IMR-90 (cell line): Measurements from ENCODE around the gene NRM.

Source experiments
- CTCF ChIP-seq: conservative IDR thresholded peaks from 2 replicates; pipeline ENCODE4 v1.5.1; 2012; ENCODE audit warnings: mild to moderate bottlenecking, low read depth, low read length, improper control_type of control experiment
- ELK1 ChIP-seq: fragments of 150-350 bp; IDR thresholded peaks from 2 replicates; pipeline ENCODE4 v1.6.1; 2016; ENCODE audit warnings: low read depth, mild to moderate bottlenecking, low read length, moderate library complexity, borderline replicate concordance
- FOS ChIP-seq: fragments of 150-350 bp; IDR thresholded peaks from 2 replicates; pipeline ENCODE4 v1.6.1; 2016; ENCODE audit warnings: low read depth, low read length
- MAFK ChIP-seq: IDR thresholded peaks from 2 replicates; pipeline ENCODE4 v1.6.1; 2012; ENCODE audit warnings: low read depth, low read length, improper control_type of control experiment
- MXI1 ChIP-seq: IDR thresholded peaks from 2 replicates; pipeline ENCODE4 v1.6.1; 2012; ENCODE audit warnings: low read depth, mild to moderate bottlenecking, low read length, moderate library complexity, borderline replicate concordance
- POLR2A ChIP-seq: IDR thresholded peaks from 2 replicates; pipeline ENCODE4 v1.6.1; 2012; ENCODE audit warnings: mild to moderate bottlenecking, low read depth, low read length
- RAD21 ChIP-seq: IDR thresholded peaks from 2 replicates; pipeline ENCODE4 v1.6.1; 2012; ENCODE audit warnings: low read length, improper control_type of control experiment
- RCOR1 ChIP-seq: IDR thresholded peaks from 2 replicates; pipeline ENCODE4 v1.6.1; 2012; ENCODE audit warnings: mild to moderate bottlenecking, low read length, improper control_type of control experiment; ENCODE audit not compliant: insufficient replicate concordance
- RFX5 ChIP-seq: IDR thresholded peaks from 2 replicates; pipeline ENCODE4 v1.8.0; 2012; ENCODE audit warnings: low read depth, mild to moderate bottlenecking, low read length, moderate library complexity
- SMC3 ChIP-seq: fragments of 150-350 bp; IDR thresholded peaks from 2 replicates; pipeline ENCODE4 v1.6.1; 2016; ENCODE audit warnings: low read depth, mild to moderate bottlenecking, antibody characterized with exemption, low read length, moderate library complexity
- TF ChIP-seq, protein P1 (sequence below): fragments of 150-350 bp; IDR thresholded peaks from 2 replicates; pipeline ENCODE4 v1.6.1; 2017; ENCODE audit warnings: mild to moderate bottlenecking, antibody characterized with exemption, low read length, low read depth

GRCh38 chr6:30672445-30673253 is 18.1 kb downstream of the NRM start, which contains the start of gene DHX16:
- TF ChIP-seq MAFK (no peak; the same call in 1 of the 2 replicates), CTCF (peak; percentile 94), ELK1 (no peak), RAD21 (peak; percentile 56), FOS (no peak), SMC3 (peak; percentile 70), POLR2A (0 out of 2 replicates have a peak, but pooled peaks have one; percentile 31), RCOR1 (no peak), MXI1 (peak; percentile 76), RFX5 (no peak)
- TF ChIP-seq, protein P1, sequence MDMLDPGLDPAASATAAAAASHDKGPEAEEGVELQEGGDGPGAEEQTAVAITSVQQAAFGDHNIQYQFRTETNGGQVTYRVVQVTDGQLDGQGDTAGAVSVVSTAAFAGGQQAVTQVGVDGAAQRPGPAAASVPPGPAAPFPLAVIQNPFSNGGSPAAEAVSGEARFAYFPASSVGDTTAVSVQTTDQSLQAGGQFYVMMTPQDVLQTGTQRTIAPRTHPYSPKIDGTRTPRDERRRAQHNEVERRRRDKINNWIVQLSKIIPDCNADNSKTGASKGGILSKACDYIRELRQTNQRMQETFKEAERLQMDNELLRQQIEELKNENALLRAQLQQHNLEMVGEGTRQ, result no peak
